Mucosa of descending colon (tissue), 3 donors: ENCODE results near the gene TSSK2. TPM values are rescaled to one million over a fixed set of nuclear protein-coding genes. Genes with fewer than 3 reads are reported as not detected.
A peak's percentile ranks its signal among the peaks of the same experiment; 100 is the strongest.

Experiments used
- ATAC-seq: fragments of 200-7000 bp; cut with Tn5 transposase; one replicate; pipeline ENCODE4 v1.9.1; 2020; ENCODE audit warnings: mild to moderate bottlenecking, moderate library complexity
- DNase-seq, 3 donors: peaks; one replicate each; pipeline ENCODE4 v3.0.0-alpha.2; 2020
- H3K36me3 ChIP-seq: fragments of 200-600 bp; one replicate; pipeline ENCODE4 v1.8.0; 2021; ENCODE audit warnings: low read depth, mild to moderate bottlenecking
- H3K4me1 ChIP-seq: fragments of 200-600 bp; one replicate; pipeline ENCODE4 v1.8.0; 2021; ENCODE audit warnings: low read depth, mild to moderate bottlenecking
- H3K4me3 ChIP-seq: fragments of 200-600 bp; one replicate; pipeline ENCODE4 v1.8.0; 2021; ENCODE audit warnings: mild to moderate bottlenecking
- H3K9me3 ChIP-seq: fragments of 200-600 bp; one replicate; pipeline ENCODE4 v1.8.0; 2021; ENCODE audit warnings: mild to moderate bottlenecking
- CTCF ChIP-seq: fragments of 200-600 bp; IDR thresholded peaks from one replicate; pipeline ENCODE4 v1.8.0; 2022; ENCODE audit warnings: antibody characterized with exemption, mild to moderate bottlenecking
- intact Hi-C, 2 donors: fragments of 100-400 bp; cut with DNase I in 1 of 2; cut with micrococcal nuclease in 1 of 2; formaldehyde crosslinking; loops; one replicate each; pipeline versions ENCODE4 v1.11.0 to v1.11.1; 2022; cut with DNase I, micrococcal nuclease
- total RNA-seq, 3 donors: library from RNA; stranded (reverse); fragmentation: NEBNext Ultra II Directional in 2 of 3; extraction: Animal tissue kit (Norgen Biotek cat#: 25700) in 2 of 3; gene quantifications; one replicate each; pipeline versions ENCODE4 v1.2.1 to v1.2.4, GENCODE V29; 2021 to 2023
- donor health status: DM: no; HTN: no; CAD: no; lungs with moderate emphysema.
- donor health status: DM: no; HTN: no; CAD: no.
- donor health status: DM: no; HTN: yes; CAD: no.

The TSSK2 gene
- total RNA-seq, 3 donors from 2014 or later = not detected

- no peaks in the 10 kb centered on the region for H3K9me3 ChIP-seq
- H3K4me1 ChIP-seq = peaks cover 23% of the 10 kb centered on the region
- ATAC-seq = no peak
- intact Hi-C loops = no loop called here
- no peaks in the 10 kb centered on the region for H3K36me3 ChIP-seq
- no peak for DNase-seq
- TF ChIP-seq CTCF = no peak
- H3K4me3 ChIP-seq = no peak overlapping the region
Observed at GRCh38 chr22:19108807-19109197, 22.3 kb upstream of the TSSK2 start.

GRCh38 chr22:19109198-19110063 lies 21.7 kb upstream of the TSSK2 start:
- peak; percentile 92 for ATAC-seq
- peak in 1 of 3 donors; percentile 44 for DNase-seq
- Histone ChIP-seq H3K9me3 (no peaks in the 10 kb centered on the region), H3K36me3 (no peaks in the 10 kb centered on the region), H3K4me3 (no peak overlapping the region), H3K4me1 (peaks cover 23% of the 10 kb centered on the region)
- TF ChIP-seq CTCF = no peak
- intact Hi-C loops = no loop called here

GRCh38 chr22:19110064-19110458 lies 21.0 kb upstream of the TSSK2 start:
- Histone ChIP-seq H3K9me3 (no peaks in the 10 kb centered on the region), H3K4me1 (peaks cover 23% of the 10 kb centered on the region), H3K36me3 (no peaks in the 10 kb centered on the region), H3K4me3 (no peak overlapping the region)
- no peak for DNase-seq
- TF ChIP-seq CTCF = no peak
- intact Hi-C loops = no loop called here
- ATAC-seq = no peak

GRCh38 chr22:19110646-19111045 lies 20.5 kb upstream of the TSSK2 start:
- intact Hi-C loops = no loop called here
- no peak for ATAC-seq
- no peak for DNase-seq
- H3K9me3 ChIP-seq = no peaks in the 10 kb centered on the region
- no peaks in the 10 kb centered on the region for H3K36me3 ChIP-seq
- peaks cover 23% of the 10 kb centered on the region for H3K4me1 ChIP-seq
- no peak overlapping the region for H3K4me3 ChIP-seq
- no peak for TF ChIP-seq CTCF

GRCh38 chr22:19111140-19111539 lies 20.0 kb upstream of the TSSK2 start:
- no peak overlapping the region for H3K4me3 ChIP-seq
- TF ChIP-seq CTCF = no peak
- DNase-seq = no peak
- intact Hi-C loops = no loop called here
- H3K36me3 ChIP-seq = no peaks in the 10 kb centered on the region
- H3K9me3 ChIP-seq = no peaks in the 10 kb centered on the region
- H3K4me1 ChIP-seq = peaks cover 23% of the 10 kb centered on the region
- ATAC-seq = no peak
